PC-9 (cell line): ENCODE measurements around the gene CHDH. TPM values are rescaled to one million over a fixed set of nuclear protein-coding genes. Genes with fewer than 3 reads are reported as not detected.

ENCODE experiments used
- BruUV-seq: library from RNA; stranded (reverse); fragments of 400-500 nt; replicated peaks from 2 replicates; lab custom pipeline; 2021; lab: Mats Ljungman, UMichigan
- CTCF ChIA-PET: fragments of 300-600 bp; sonication (Branson Sonifier 250); formaldehyde crosslinking; loops from one replicate; lab custom pipeline; 2022; ENCODE audit warnings: antibody characterized with exemption; lab: Charles Lee
- POLR2A ChIA-PET: fragments of 300-600 bp; sonication (Branson Sonifier 250); formaldehyde crosslinking; loops from one replicate; lab custom pipeline; 2022; ENCODE audit warnings: antibody characterized with exemption; ENCODE audit not compliant: unreplicated experiment; lab: Charles Lee
- DNase-seq, 2 experiments: peaks; one replicate each; pipeline versions ENCODE4 v3.0.0 to v3.0.0-alpha.2; 2015 to 2022; ENCODE audit warnings: mixed read lengths in 1 of 2
- H2AFZ ChIP-seq: fragments of 200-600 bp; sonication (generic); 2 replicates; pipeline ENCODE4 v1.8.1; 2017; ENCODE audit warnings: antibody characterized with exemption
- H3F3A ChIP-seq: fragments of 200-600 bp; sonication (generic); 2 replicates; pipeline ENCODE4 v1.8.1; 2017; ENCODE audit warnings: antibody characterized with exemption, mild to moderate bottlenecking, low read depth; ENCODE audit not compliant: insufficient read depth
- H3K27ac ChIP-seq: fragments of 200-600 bp; sonication (generic); 2 replicates; pipeline ENCODE4 v1.6.1; 2016; ENCODE audit warnings: mixed run types
- H3K27me3 ChIP-seq: fragments of 200-600 bp; sonication (generic); 2 replicates; pipeline ENCODE4 v1.6.1; 2016; ENCODE audit warnings: low read depth, mixed run types; ENCODE audit not compliant: insufficient read depth
- H3K36me3 ChIP-seq: fragments of 200-600 bp; sonication (generic); 2 replicates; pipeline ENCODE4 v1.6.1; 2016; ENCODE audit warnings: low read depth, mixed run types
- H3K4me1 ChIP-seq: fragments of 200-600 bp; sonication (generic); replicated peaks from 2 replicates; pipeline ENCODE4 v1.6.1; 2016; ENCODE audit warnings: mixed run types; ENCODE audit not compliant: insufficient read depth
- H3K4me2 ChIP-seq: fragments of 200-600 bp; sonication (generic); 2 replicates; pipeline ENCODE4 v1.6.1; 2017; ENCODE audit warnings: mixed run types
- H3K4me3 ChIP-seq: fragments of 200-600 bp; sonication (generic); 2 replicates; pipeline ENCODE4 v1.6.1; 2016; ENCODE audit warnings: mixed run types
- H3K79me2 ChIP-seq: fragments of 200-600 bp; sonication (generic); 2 replicates; pipeline ENCODE4 v1.6.1; 2017; ENCODE audit warnings: low read depth, mixed run types
- H3K9me2 ChIP-seq: fragments of 200-600 bp; sonication (generic); 2 replicates; pipeline ENCODE4 v1.8.1; 2017; ENCODE audit warnings: mild to moderate bottlenecking; ENCODE audit not compliant: insufficient read depth
- H3K9me3 ChIP-seq: fragments of 200-600 bp; sonication (generic); 2 replicates; pipeline ENCODE4 v1.8.1; 2016; ENCODE audit warnings: low read depth; ENCODE audit not compliant: insufficient read depth
- H4K20me1 ChIP-seq: fragments of 200-600 bp; sonication (generic); 2 replicates; pipeline ENCODE4 v1.8.1; 2017; ENCODE audit not compliant: insufficient read depth
- EZH2 ChIP-seq: fragments of 200-600 bp; sonication (generic); IDR thresholded peaks from 2 replicates; pipeline ENCODE4 v1.8.0; 2017; ENCODE audit warnings: antibody characterized with exemption, low read depth
- intact Hi-C: fragments of 100-400 bp; cut with micrococcal nuclease; formaldehyde crosslinking; loops from one replicate; pipeline ENCODE4 v1.10.0; 2022; ENCODE audit not compliant: unreplicated experiment
- total RNA-seq: library from RNA; stranded (reverse); gene quantifications from 2 replicates; pipeline ENCODE4 v1.2.3, GENCODE V29; 2021
- TF ChIP-seq, protein P1 (sequence below): fragments of 200-600 bp; sonication (generic); conservative IDR thresholded peaks from 2 replicates; pipeline ENCODE4 v1.6.1; 2017; ENCODE audit warnings: mixed run types, antibody characterized with exemption, mild to moderate bottlenecking, moderate library complexity

CHDH gene
- total RNA-seq, 1 experiment from 2014 or later, result not detected

DNA sequence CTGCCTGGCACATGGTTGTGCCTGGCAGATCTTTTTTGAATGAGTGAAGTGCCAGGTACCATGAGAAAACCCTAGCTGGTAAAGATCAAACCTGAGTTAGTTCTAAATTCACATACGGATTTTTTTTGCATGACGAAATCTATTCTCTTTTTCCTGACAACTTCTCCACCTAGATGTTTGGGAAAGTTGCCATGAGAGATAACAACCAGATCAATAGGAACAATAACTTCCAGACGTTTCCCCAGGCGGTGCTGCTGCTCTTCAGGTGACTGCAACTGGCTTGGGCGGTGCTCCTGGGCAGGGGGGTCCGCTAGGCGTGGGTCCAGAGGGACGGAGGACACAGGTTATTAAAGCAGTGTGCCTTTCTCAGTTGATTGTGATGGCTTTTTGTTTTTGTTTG lies 71.8 kb downstream of the CHDH start:
- no peaks in the 10 kb centered on the region for H3K36me3 ChIP-seq
- H3K4me2 ChIP-seq, result no peak overlapping the region
- H3K9me3 ChIP-seq, result no peaks in the 10 kb centered on the region
- no peaks in the 10 kb centered on the region for H3K79me2 ChIP-seq
- no TSS peak for BruUV-seq
- H3F3A ChIP-seq, result no peaks in the 10 kb centered on the region
- TF ChIP-seq EZH2, result no peak
- TF ChIP-seq, protein P1, sequence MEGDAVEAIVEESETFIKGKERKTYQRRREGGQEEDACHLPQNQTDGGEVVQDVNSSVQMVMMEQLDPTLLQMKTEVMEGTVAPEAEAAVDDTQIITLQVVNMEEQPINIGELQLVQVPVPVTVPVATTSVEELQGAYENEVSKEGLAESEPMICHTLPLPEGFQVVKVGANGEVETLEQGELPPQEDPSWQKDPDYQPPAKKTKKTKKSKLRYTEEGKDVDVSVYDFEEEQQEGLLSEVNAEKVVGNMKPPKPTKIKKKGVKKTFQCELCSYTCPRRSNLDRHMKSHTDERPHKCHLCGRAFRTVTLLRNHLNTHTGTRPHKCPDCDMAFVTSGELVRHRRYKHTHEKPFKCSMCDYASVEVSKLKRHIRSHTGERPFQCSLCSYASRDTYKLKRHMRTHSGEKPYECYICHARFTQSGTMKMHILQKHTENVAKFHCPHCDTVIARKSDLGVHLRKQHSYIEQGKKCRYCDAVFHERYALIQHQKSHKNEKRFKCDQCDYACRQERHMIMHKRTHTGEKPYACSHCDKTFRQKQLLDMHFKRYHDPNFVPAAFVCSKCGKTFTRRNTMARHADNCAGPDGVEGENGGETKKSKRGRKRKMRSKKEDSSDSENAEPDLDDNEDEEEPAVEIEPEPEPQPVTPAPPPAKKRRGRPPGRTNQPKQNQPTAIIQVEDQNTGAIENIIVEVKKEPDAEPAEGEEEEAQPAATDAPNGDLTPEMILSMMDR, result no peak
- DNase-seq, result no peak
- no peak overlapping the region for H3K4me3 ChIP-seq
- ChIA-PET POLR2A (no interaction called here), CTCF (no interaction called here)
- H3K9me2 ChIP-seq, result no peaks in the 10 kb centered on the region
- no peak overlapping the region for H2AFZ ChIP-seq
- intact Hi-C loops, result no loop called here
- H3K4me1 ChIP-seq, result no peaks in the 10 kb centered on the region
- H3K27me3 ChIP-seq, result peaks cover 97% of the 10 kb centered on the region
- no peaks in the 10 kb centered on the region for H4K20me1 ChIP-seq
- no peak overlapping the region for H3K27ac ChIP-seq

DNA sequence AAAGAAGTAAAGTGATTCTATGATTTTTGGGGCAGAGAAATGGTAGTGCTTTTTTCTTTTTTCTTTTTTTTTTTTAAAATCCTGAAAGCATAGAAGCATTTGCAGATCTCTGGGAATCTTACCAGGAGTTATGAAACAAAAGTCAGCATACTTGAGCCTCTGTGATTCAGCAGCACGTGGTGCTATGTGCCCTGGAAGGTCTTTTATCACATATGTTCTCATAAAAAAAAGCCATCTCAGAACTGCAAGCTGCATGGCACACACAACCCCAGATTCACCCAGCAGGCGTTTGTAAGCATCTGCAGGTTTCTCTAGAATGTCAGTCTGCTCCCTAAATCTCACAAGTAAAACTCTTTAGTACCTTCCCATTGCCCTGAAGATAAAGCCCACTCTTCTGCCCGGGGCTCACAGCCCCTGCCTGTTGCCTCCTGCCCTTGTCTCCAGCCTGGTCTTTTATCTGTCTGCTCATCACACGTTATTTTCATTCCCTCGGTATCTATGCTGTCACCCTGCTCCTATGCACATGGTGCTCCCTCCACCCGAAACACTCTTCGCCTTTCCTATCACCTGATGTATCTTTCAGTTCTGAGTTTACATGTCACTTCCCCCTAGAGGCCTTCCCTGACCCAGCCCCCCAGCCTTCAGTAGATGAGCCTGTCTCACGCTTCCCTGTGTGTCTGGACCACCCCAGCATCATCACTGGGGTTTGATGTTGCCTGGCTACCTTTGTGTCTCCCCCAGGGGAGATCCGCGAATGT lies 72.4 kb downstream of the CHDH start:
- Histone ChIP-seq H3K4me2 (no peak overlapping the region), H3K36me3 (no peaks in the 10 kb centered on the region), H3F3A (no peaks in the 10 kb centered on the region), H3K79me2 (no peaks in the 10 kb centered on the region), H2AFZ (no peak overlapping the region), H3K9me3 (no peaks in the 10 kb centered on the region), H4K20me1 (no peaks in the 10 kb centered on the region), H3K9me2 (no peaks in the 10 kb centered on the region), H3K4me3 (no peak overlapping the region), H3K4me1 (no peaks in the 10 kb centered on the region), H3K27me3 (peaks cover 97% of the 10 kb centered on the region), H3K27ac (no peak overlapping the region)
- POLR2A ChIA-PET, result no interaction called here
- BruUV-seq, result no TSS peak
- TF ChIP-seq, protein P1, result no peak
- TF ChIP-seq EZH2, result no peak
- CTCF ChIA-PET, result no interaction called here
- intact Hi-C loops, result no loop called here
- DNase-seq, result no peak

DNA sequence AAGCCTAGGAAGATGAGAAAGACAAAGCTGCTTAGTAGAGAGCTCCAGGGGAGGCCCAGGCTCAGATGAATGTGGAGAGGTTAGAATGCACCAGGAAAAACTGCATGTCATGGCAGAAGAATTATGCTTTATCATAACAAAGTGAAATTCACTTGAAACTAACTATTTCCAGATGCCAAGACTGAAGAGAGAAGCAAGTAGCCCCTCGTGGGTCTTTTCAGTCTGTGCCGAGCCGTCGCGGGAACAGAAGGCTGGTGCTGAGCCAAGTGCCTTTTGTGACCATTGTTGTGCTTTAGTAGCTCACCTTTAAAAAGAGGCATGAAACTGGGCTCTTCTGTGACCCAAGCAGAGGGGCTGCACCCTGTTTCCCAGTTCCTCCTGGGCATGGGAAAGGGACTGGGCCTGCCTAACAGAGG lies 73.2 kb downstream of the CHDH start:
- no peak overlapping the region for H3K4me2 ChIP-seq
- POLR2A ChIA-PET, result no interaction called here
- TF ChIP-seq, protein P1, result no peak
- no peak for TF ChIP-seq EZH2
- CTCF ChIA-PET, result no interaction called here
- no peaks in the 10 kb centered on the region for H3F3A ChIP-seq
- H3K27ac ChIP-seq, result no peak overlapping the region
- no peaks in the 10 kb centered on the region for H3K9me3 ChIP-seq
- no peaks in the 10 kb centered on the region for H3K36me3 ChIP-seq
- no peaks in the 10 kb centered on the region for H3K79me2 ChIP-seq
- H3K9me2 ChIP-seq, result no peaks in the 10 kb centered on the region
- intact Hi-C loops, result no loop called here
- DNase-seq, result no peak
- no TSS peak for BruUV-seq
- peaks cover 97% of the 10 kb centered on the region for H3K27me3 ChIP-seq
- no peak overlapping the region for H3K4me3 ChIP-seq
- no peak overlapping the region for H2AFZ ChIP-seq
- no peaks in the 10 kb centered on the region for H3K4me1 ChIP-seq
- no peaks in the 10 kb centered on the region for H4K20me1 ChIP-seq
